ENCODE measurements around the gene CATSPERE.
"Not testable (repeated sequence)": the region's sequence is repeated elsewhere in the genome, so short reads cannot be mapped to it uniquely, and the experiment has no call there.

Gene CATSPERE

GRCh38 chr1:244548558-244549115 is 87.6 kb downstream of the CATSPERE start:
- no peak for DNase-seq

GRCh38 chr1:244552336-244552735 is 91.3 kb downstream of the CATSPERE start:
- DNase-seq: no peak

- no peak for DNase-seq
Observed at GRCh38 chr1:244556263-244556662, 95.2 kb downstream of the CATSPERE start.

GRCh38 chr1:244557565-244557964 is 96.5 kb downstream of the CATSPERE start:
- no peak for DNase-seq

- DNase-seq: no peak
Observed at GRCh38 chr1:244559561-244559960, 98.5 kb downstream of the CATSPERE start.

- not testable (repeated sequence) for DNase-seq
Observed at GRCh38 chr1:244562877-244563276, 101.8 kb downstream of the CATSPERE start.

GRCh38 chr1:244573768-244574167 is 112.7 kb downstream of the CATSPERE start:
- DNase-seq: no peak

- no peak for DNase-seq
Observed at GRCh38 chr1:244576259-244576892, 115.3 kb downstream of the CATSPERE start.

- DNase-seq: not testable (repeated sequence)
Observed at GRCh38 chr1:244578205-244578604, 117.1 kb downstream of the CATSPERE start.

GRCh38 chr1:244583358-244583982 is 122.4 kb downstream of the CATSPERE start:
- no peak for DNase-seq

- no peak for DNase-seq
Observed at GRCh38 chr1:244585867-244586266, 124.8 kb downstream of the CATSPERE start.

GRCh38 chr1:244590670-244591069 is 129.6 kb downstream of the CATSPERE start:
- DNase-seq: no peak

- DNase-seq: peak in 1 of 2 donors; percentile 8
Observed at GRCh38 chr1:244598611-244599010, 137.5 kb downstream of the CATSPERE start.

GRCh38 chr1:244599937-244600350 is 138.9 kb downstream of the CATSPERE start:
- peak; percentile 82 to 89 for DNase-seq

- no peak for DNase-seq
Observed at GRCh38 chr1:244601336-244601735, 140.3 kb downstream of the CATSPERE start.

- DNase-seq: peak; percentile 28 to 82
Observed at GRCh38 chr1:244603498-244603897, 142.4 kb downstream of the CATSPERE start.

- no peak for DNase-seq
Observed at GRCh38 chr1:244605835-244606370, 144.8 kb downstream of the CATSPERE start.

GRCh38 chr1:244614113-244614836 is 153.2 kb downstream of the CATSPERE start:
- DNase-seq: no peak

- DNase-seq: no peak
Observed at GRCh38 chr1:244614879-244615278, 153.8 kb downstream of the CATSPERE start.

GRCh38 chr1:244615301-244615700 is 154.2 kb downstream of the CATSPERE start:
- no peak for DNase-seq

GRCh38 chr1:244626709-244627108 is 165.6 kb downstream of the CATSPERE start:
- DNase-seq: no peak

- DNase-seq: peak in 1 of 2 donors; percentile 14
Observed at GRCh38 chr1:244628789-244629188, 167.7 kb downstream of the CATSPERE start.

- no peak for DNase-seq
Observed at GRCh38 chr1:244633140-244633539, 172.1 kb downstream of the CATSPERE start.
